ENCODE measurements around the gene KRTAP12-2.
"Not testable (repeated sequence)": the region's sequence is repeated elsewhere in the genome, so short reads cannot be mapped to it uniquely, and the experiment has no call there.

Gene KRTAP12-2

GRCh38 chr21:44649521-44650100 is 17.1 kb downstream of the KRTAP12-2 start:
- DNase-seq: no peak

GRCh38 chr21:44648557-44649311 is 18.0 kb downstream of the KRTAP12-2 start:
- DNase-seq: no peak

- DNase-seq: no peak
These were observed 19.5 kb downstream of the KRTAP12-2 start for GRCh38 chr21:44647222-44647552.

- not testable (repeated sequence) for DNase-seq
These were observed 20.1 kb downstream of the KRTAP12-2 start, which contains the start of gene KRTAP10-11 for GRCh38 chr21:44646366-44647221. TSS of gene KRTAP10-11 (plus strand) at chr21:44646414. CDS start at chr21:44646459, 45 bp downstream.

- DNase-seq: no peak
These were observed 21.8 kb downstream of the KRTAP12-2 start for GRCh38 chr21:44644878-44645277.

- no peak for DNase-seq
These were observed 22.9 kb downstream of the KRTAP12-2 start for GRCh38 chr21:44643741-44644310.

GRCh38 chr21:44640761-44641160 is 26.0 kb downstream of the KRTAP12-2 start:
- DNase-seq: no peak

GRCh38 chr21:44639331-44639655 is 27.4 kb downstream of the KRTAP12-2 start:
- no peak for DNase-seq

- not testable (repeated sequence) for DNase-seq
These were observed 28.0 kb downstream of the KRTAP12-2 start for GRCh38 chr21:44638506-44639330.

- DNase-seq: not testable (repeated sequence)
These were observed 28.8 kb downstream of the KRTAP12-2 start for GRCh38 chr21:44637851-44638348.

GRCh38 chr21:44637018-44637850 is 29.5 kb downstream of the KRTAP12-2 start, which contains the start of gene KRTAP10-10:
TSS of gene KRTAP10-10 (plus strand) at chr21:44637356. CDS start at chr21:44637418, 62 bp downstream.
- DNase-seq: no peak

GRCh38 chr21:44636209-44637017 is 30.3 kb downstream of the KRTAP12-2 start:
- DNase-seq: no peak

- DNase-seq: no peak
These were observed 34.7 kb downstream of the KRTAP12-2 start for GRCh38 chr21:44632067-44632466.

GRCh38 chr21:44630440-44630839 is 36.3 kb downstream of the KRTAP12-2 start:
- no peak for DNase-seq

GRCh38 chr21:44628707-44629391 is 37.9 kb downstream of the KRTAP12-2 start:
- DNase-seq: no peak

- DNase-seq: not testable (repeated sequence)
These were observed 38.9 kb downstream of the KRTAP12-2 start for GRCh38 chr21:44627831-44628233.

GRCh38 chr21:44627181-44627822 is 39.4 kb downstream of the KRTAP12-2 start:
- not testable (repeated sequence) for DNase-seq

- no peak for DNase-seq
These were observed 40.0 kb downstream of the KRTAP12-2 start, which contains the start of gene KRTAP10-9 for GRCh38 chr21:44626673-44627143. TSS of gene KRTAP10-9 (plus strand) at chr21:44627093. CDS start at chr21:44627172, 79 bp downstream.

- no peak for DNase-seq
These were observed 40.5 kb downstream of the KRTAP12-2 start for GRCh38 chr21:44626262-44626661.
